Measurements from ENCODE around the gene FOXP2. TPM values are rescaled to one million over a fixed set of nuclear protein-coding genes. Genes with fewer than 3 reads are reported as not detected.

The FOXP2 gene
- total RNA-seq, 4 donors from 2014 or later: 42.3 to 83.7 (median 50.7) TPM

- no peak for ATAC-seq
- no peak overlapping the region for H3K27ac ChIP-seq
- peaks cover 2 to 45% (median 4%) of the 10 kb centered on the region in 3 donors for H3K4me1 ChIP-seq
- TF ChIP-seq EP300 (IDR thresholded peaks at IDR 0.05) (no peak), POLR2AphosphoS5 (IDR thresholded peaks at IDR 0.05) (no peak), CTCF (IDR thresholded peaks at IDR 0.05) (no peak), POLR2A (IDR thresholded peaks at IDR 0.05) (no peak)
- H3K4me3 ChIP-seq: no peak overlapping the region
- H3K27me3 ChIP-seq: no peaks in the 10 kb centered on the region
- 41 to 52% methylated on average over 3 of the region's 3 CpGs for WGBS, 2 donors (ENCODE audit: low coverage in 1 of 2)
- no peaks in the 10 kb centered on the region for H3K36me3 ChIP-seq
- no peaks in the 10 kb centered on the region for H3K9me3 ChIP-seq
Measured at GRCh38 chr7:114527589-114527988, 113.0 kb downstream of the FOXP2 start.

- Histone ChIP-seq H3K36me3 (no peaks in the 10 kb centered on the region), H3K27ac (peak overlapping the region in 2 of 4 donors; percentile 4 to 30), H3K4me3 (no peak overlapping the region), H3K4me1 (peaks cover 2 to 45% (median 4%) of the 10 kb centered on the region in 3 donors), H3K9me3 (no peaks in the 10 kb centered on the region), H3K27me3 (no peaks in the 10 kb centered on the region)
- ATAC-seq: no peak
- TF ChIP-seq POLR2AphosphoS5 (IDR thresholded peaks at IDR 0.05) (peak; percentile 36), EP300 (IDR thresholded peaks at IDR 0.05) (no peak)
- WGBS, 2 donors (ENCODE audit: low coverage in 1 of 2): 17 to 24% methylated on average over 5 of the region's 5 CpGs
Measured at GRCh38 chr7:114530057-114530611, 115.5 kb downstream of the FOXP2 start.

GRCh38 chr7:114531326-114531725 lies 116.7 kb downstream of the FOXP2 start:
- TF ChIP-seq EP300 (IDR thresholded peaks at IDR 0.05) (no peak), POLR2AphosphoS5 (IDR thresholded peaks at IDR 0.05) (peak; percentile 20), CTCF (IDR thresholded peaks at IDR 0.05) (no peak), POLR2A (IDR thresholded peaks at IDR 0.05) (no peak)

GRCh38 chr7:114533131-114533530 lies 118.5 kb downstream of the FOXP2 start:
- TF ChIP-seq POLR2A (IDR thresholded peaks at IDR 0.05): no peak
- TF ChIP-seq POLR2AphosphoS5 (IDR thresholded peaks at IDR 0.05): no peak
- no peak for TF ChIP-seq CTCF (IDR thresholded peaks at IDR 0.05)
- TF ChIP-seq EP300 (IDR thresholded peaks at IDR 0.05): no peak
- H3K4me1 ChIP-seq: peaks cover 2 to 49% (median 4%) of the 10 kb centered on the region in 3 donors
- H3K9me3 ChIP-seq: no peaks in the 10 kb centered on the region
- H3K36me3 ChIP-seq: no peaks in the 10 kb centered on the region
- WGBS, 2 donors (ENCODE audit: low coverage in 1 of 2): 39 to 54% methylated on average over 3 of the region's 3 CpGs
- H3K27ac ChIP-seq: no peak overlapping the region
- ATAC-seq: no peak
- H3K4me3 ChIP-seq: no peak overlapping the region
- H3K27me3 ChIP-seq: no peaks in the 10 kb centered on the region

More at GRCh38 chr7:114531326-114531725, 116.7 kb downstream of the FOXP2 start:
- no peaks in the 10 kb centered on the region for H3K27me3 ChIP-seq
- H3K4me1 ChIP-seq: peaks cover 2 to 47% (median 4%) of the 10 kb centered on the region in 3 donors
- no peaks in the 10 kb centered on the region for H3K9me3 ChIP-seq
- no peaks in the 10 kb centered on the region for H3K36me3 ChIP-seq
- ATAC-seq: no peak
- H3K4me3 ChIP-seq: no peak overlapping the region
- peak overlapping the region in 1 of 4 donors; percentile 4 for H3K27ac ChIP-seq

- WGBS, 2 donors (ENCODE audit: low coverage in 1 of 2): 21% methylated on average over 2 of the region's 2 CpGs
- no peak for ATAC-seq
Measured at GRCh38 chr7:114534953-114535352, 120.3 kb downstream of the FOXP2 start.

More at GRCh38 chr7:114534953-114535352, 120.3 kb downstream of the FOXP2 start:
- Histone ChIP-seq H3K36me3 (no peaks in the 10 kb centered on the region), H3K4me3 (no peak overlapping the region), H3K27ac (no peak overlapping the region), H3K27me3 (no peaks in the 10 kb centered on the region), H3K9me3 (no peaks in the 10 kb centered on the region), H3K4me1 (peaks cover 2 to 42% (median 4%) of the 10 kb centered on the region in 3 donors)
- TF ChIP-seq EP300 (IDR thresholded peaks at IDR 0.05) (no peak), POLR2A (IDR thresholded peaks at IDR 0.05) (no peak), CTCF (IDR thresholded peaks at IDR 0.05) (no peak), POLR2AphosphoS5 (IDR thresholded peaks at IDR 0.05) (no peak)

All from gastroesophageal sphincter (tissue), 4 donors.